ENCODE measurements around the gene TMCC2. TPM values are rescaled to one million over a fixed set of nuclear protein-coding genes. Genes with fewer than 3 reads are reported as not detected.

TMCC2 gene
- total and polyA plus RNA-seq, 2 of the 8 experiments (the other 6 are each of a cell fraction or from before 2014, with no cell fraction given), result 6.7 to 6.8 TPM

- Histone ChIP-seq H2BK15ac (ENCODE audit: low read length) (no peak overlapping the region), H3K4me1 (replicated peaks in 1 of 4; ENCODE audit: control insufficient read depth in 3 of 4, insufficient read depth in 4 of 4, low read length in 3 of 4) (peaks cover 11 to 27% (median 22%) of the 10 kb centered on the region in 4 experiments), H2AK5ac (ENCODE audit: low read depth, low read length) (no peak overlapping the region), H3K79me1 (ENCODE audit: low read depth, low read length) (peaks cover 8% of the 10 kb centered on the region; the same call in 1 of the 2 replicates), H3K23ac (ENCODE audit: insufficient read length) (no peak overlapping the region), H2BK5ac (ENCODE audit: low read depth, low read length) (peak overlapping the region; percentile 84), H4K20me1 (replicated peaks in 1 of 2; ENCODE audit: control insufficient read depth in 1 of 2, insufficient read depth in 2 of 2, low read length in 2 of 2) (no peaks in the 10 kb centered on the region), H3K56ac (replicated peaks; ENCODE audit: insufficient read length, low read depth, low read length) (no peak overlapping the region), H3K79me2 (ENCODE audit: control insufficient read depth in 1 of 2, insufficient read depth in 2 of 2, low read length in 2 of 2) (peaks cover 0 to 10% of the 10 kb centered on the region in 2 experiments; a peak in 1 of 4 replicates), H3K27me3 (replicated peaks in 1 of 4; ENCODE audit: control insufficient read depth in 3 of 4, extremely low read depth in 1 of 4, insufficient read depth in 3 of 4, low read length in 3 of 4) (no peaks in the 10 kb centered on the region), H4K8ac (ENCODE audit: extremely low read depth, insufficient read depth, low read length) (no peak overlapping the region), H4K5ac (ENCODE audit: insufficient read length, low read depth, low read length) (no peak overlapping the region), H2BK12ac (ENCODE audit: low read depth, low read length) (no peak overlapping the region), H3K9ac (replicated peaks in 1 of 4; ENCODE audit: extremely low read depth in 1 of 4, low read depth in 3 of 4, low read length in 3 of 4) (no peak overlapping the region), H3K36me3 (ENCODE audit: control insufficient read depth in 2 of 4, insufficient read depth in 4 of 4, low read length in 3 of 4) (peaks cover 39 to 73% (median 56%) of the 10 kb centered on the region in 4 experiments), H3K18ac (ENCODE audit: extremely low read depth, low read length) (no peak overlapping the region; the same call in 1 of the 2 replicates), H2BK120ac (replicated peaks; ENCODE audit: low read depth, low read length) (no peak overlapping the region), H2AFZ (ENCODE audit: low read length) (no peak overlapping the region), H3K27ac (ENCODE audit: low read depth, low read length) (peak overlapping the region; percentile 75; the same call in 1 of the 2 replicates), H3K4me3 (ENCODE audit: extremely low read depth in 1 of 4, insufficient read depth in 2 of 4, low read depth in 3 of 4, low read length in 4 of 4) (no peak overlapping the region), H2BK20ac (ENCODE audit: low read length) (no peak overlapping the region), H3K14ac (ENCODE audit: insufficient read length) (no peak overlapping the region), H3K4me2 (ENCODE audit: insufficient read depth in 1 of 2, low read depth in 2 of 2, low read length in 2 of 2) (no peak overlapping the region), H3K23me2 (ENCODE audit: low read depth, low read length) (peaks cover 2% of the 10 kb centered on the region), H4K91ac (replicated peaks; ENCODE audit: insufficient read length, low read length) (no peak overlapping the region), H3K4ac (replicated peaks; ENCODE audit: insufficient read length, low read depth, low read length) (no peak overlapping the region), H3K9me3 (ENCODE audit: insufficient read depth in 2 of 2, low read depth in 1 of 2, low read length in 1 of 2) (no peaks in the 10 kb centered on the region)
- DNase-seq (ENCODE audit: low read depth in 1 of 2, low spot score in 2 of 2) (no peak), FAIRE-seq (no peak)
- CTCF ChIA-PET (ENCODE audit: partially characterized antibody), result interaction anchor here (0.7 to 67.1 kb wide), 7 partner anchors 15 to 220 kb away, joined by 3 to 2424 read pairs (median 8); partner anchors contain the start of gene NUAK2
- POLR2A ChIA-PET (ENCODE audit: partially characterized antibody), result interaction anchor here (0.6 to 8.8 kb wide), 8 partner anchors 8 to 145 kb away, joined by 3 to 134 read pairs (median 5); partner anchors contain the start of gene NUAK2
- WGBS, 2 experiments (ENCODE audit: extremely low coverage in 1 of 2, insufficient coverage in 1 of 2, insufficient read length in 1 of 2, insufficient replicate concordance in 2 of 2, low coverage in 1 of 2, low lambda C conversion rate in 2 of 2, missing lambda C conversion rate in 1 of 2), result 90% methylated on average over 19 of the region's 19 CpGs; no CpG with 5 or more reads in 1 of the 2 experiments
- TF ChIP-seq HDAC6 (IDR thresholded peaks at IDR 0.05; ENCODE audit: low read depth, low read length), result no peak
These were observed 76.4 kb downstream of the TMCC2 start for GRCh38 chr1:205304046-205304694.

All from H1 (cell line).